Measurements from ENCODE around the gene P2RX4.
A peak's percentile ranks its signal among the peaks of the same experiment; 100 is the strongest.

Gene P2RX4

DNA sequence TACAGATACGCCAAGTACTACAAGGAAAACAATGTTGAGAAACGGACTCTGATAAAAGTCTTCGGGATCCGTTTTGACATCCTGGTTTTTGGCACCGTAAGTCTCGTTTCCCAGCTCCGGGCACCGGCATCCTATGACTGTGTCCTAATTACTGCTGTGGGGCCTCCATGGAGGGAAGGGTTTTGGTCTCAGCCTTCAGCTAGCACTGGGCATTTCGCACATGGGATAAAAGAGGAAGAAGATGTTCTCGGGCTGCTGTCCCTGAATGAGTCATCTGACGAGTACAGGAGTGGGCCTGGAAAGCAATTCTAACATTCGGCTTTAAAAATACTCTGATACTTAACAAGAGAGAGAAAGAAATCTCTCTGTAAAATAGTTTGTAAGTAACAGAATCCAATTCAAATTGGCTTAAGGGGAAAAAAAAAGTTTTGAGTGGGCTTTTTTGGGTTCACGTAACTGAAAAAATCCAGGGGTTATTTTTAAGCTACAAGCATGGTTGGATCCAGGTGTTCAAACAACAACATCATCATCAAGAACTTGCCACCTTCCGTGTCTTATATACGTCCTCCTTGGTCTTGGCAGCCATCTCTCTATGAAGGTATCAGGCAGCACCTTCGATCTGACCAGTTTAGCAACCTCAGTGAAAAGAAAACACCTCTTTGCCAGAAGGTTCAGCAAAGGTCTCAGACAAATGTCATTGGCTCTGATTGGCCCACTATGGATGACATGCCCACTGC lies 34.4 kb upstream of the P2RX4 start:
- TF ChIP-seq, protein P1, sequence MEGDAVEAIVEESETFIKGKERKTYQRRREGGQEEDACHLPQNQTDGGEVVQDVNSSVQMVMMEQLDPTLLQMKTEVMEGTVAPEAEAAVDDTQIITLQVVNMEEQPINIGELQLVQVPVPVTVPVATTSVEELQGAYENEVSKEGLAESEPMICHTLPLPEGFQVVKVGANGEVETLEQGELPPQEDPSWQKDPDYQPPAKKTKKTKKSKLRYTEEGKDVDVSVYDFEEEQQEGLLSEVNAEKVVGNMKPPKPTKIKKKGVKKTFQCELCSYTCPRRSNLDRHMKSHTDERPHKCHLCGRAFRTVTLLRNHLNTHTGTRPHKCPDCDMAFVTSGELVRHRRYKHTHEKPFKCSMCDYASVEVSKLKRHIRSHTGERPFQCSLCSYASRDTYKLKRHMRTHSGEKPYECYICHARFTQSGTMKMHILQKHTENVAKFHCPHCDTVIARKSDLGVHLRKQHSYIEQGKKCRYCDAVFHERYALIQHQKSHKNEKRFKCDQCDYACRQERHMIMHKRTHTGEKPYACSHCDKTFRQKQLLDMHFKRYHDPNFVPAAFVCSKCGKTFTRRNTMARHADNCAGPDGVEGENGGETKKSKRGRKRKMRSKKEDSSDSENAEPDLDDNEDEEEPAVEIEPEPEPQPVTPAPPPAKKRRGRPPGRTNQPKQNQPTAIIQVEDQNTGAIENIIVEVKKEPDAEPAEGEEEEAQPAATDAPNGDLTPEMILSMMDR (IDR thresholded peaks at IDR 0.05; ENCODE audit: low read depth, low read length), result no peak
- TF ChIP-seq, protein P2, sequence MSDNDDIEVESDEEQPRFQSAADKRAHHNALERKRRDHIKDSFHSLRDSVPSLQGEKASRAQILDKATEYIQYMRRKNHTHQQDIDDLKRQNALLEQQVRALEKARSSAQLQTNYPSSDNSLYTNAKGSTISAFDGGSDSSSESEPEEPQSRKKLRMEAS (IDR thresholded peaks at IDR 0.05; ENCODE audit: low read depth, low read length), result peak; percentile 83
- TF ChIP-seq POLR2A (IDR thresholded peaks at IDR 0.05; ENCODE audit: extremely low read depth, insufficient read length) (no peak), MYC (IDR thresholded peaks at IDR 0.05; ENCODE audit: low read depth, low read length) (peak; percentile 85)
- peak; percentile 92 for DNase-seq (ENCODE audit: low read depth)
- H3K4me3 ChIP-seq (ENCODE audit: low read depth, low read length), result no peak overlapping the region

DNA sequence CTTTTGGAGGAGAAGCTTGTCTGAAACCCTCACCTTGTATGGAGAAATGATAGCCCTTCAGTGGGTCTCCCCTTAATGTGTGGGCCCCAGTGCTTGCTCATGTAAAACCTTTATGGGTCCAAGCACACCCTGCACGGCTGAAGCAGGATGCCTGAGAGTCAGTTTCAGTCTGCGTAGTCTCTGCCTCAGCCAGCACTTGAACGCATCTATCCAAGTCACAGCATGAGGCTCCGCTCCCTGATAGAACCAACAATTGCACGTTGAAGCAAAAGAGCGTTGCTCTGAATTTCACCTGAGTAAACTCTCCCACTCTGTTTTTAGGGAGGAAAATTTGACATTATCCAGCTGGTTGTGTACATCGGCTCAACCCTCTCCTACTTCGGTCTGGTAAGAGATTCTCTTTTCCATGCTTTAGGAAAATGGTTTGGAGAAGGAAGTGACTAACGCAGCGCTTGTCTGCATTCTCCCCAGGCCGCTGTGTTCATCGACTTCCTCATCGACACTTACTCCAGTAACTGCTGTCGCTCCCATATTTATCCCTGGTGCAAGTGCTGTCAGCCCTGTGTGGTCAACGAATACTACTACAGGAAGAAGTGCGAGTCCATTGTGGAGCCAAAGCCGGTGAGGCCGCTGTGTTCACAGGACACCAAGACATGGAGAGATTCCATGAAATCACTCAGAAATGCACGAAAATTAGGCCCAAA lies 33.0 kb upstream of the P2RX4 start:
- H3K4me3 ChIP-seq (ENCODE audit: low read depth, low read length), result no peak overlapping the region
- no peak for TF ChIP-seq MYC (IDR thresholded peaks at IDR 0.05; ENCODE audit: low read depth, low read length)
- TF ChIP-seq, protein P1 (IDR thresholded peaks at IDR 0.05; ENCODE audit: low read depth, low read length), result no peak
- TF ChIP-seq, protein P2 (IDR thresholded peaks at IDR 0.05; ENCODE audit: low read depth, low read length), result no peak
- no peak for TF ChIP-seq POLR2A (IDR thresholded peaks at IDR 0.05; ENCODE audit: extremely low read depth, insufficient read length)
- DNase-seq (ENCODE audit: low read depth), result peak; percentile 28

DNA sequence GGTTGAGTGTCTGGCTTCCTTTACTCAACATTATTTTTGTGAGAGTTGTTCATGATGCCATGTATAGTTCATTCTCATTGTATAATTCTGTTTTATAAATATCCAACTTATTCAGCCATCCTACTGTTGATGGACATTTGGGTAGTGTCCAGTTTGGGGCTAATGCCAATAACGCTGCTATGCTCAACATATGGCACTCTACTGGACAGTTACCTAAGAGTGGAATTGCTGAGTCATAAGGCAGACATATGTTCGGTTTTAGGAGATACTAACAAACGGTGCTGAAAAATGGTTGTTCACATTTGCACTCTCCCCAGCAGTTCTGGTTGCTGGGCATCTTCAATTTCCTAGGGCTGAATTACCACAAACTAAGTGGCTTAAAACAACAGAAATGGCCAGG lies 28.7 kb upstream of the P2RX4 start:
- DNase-seq (ENCODE audit: low read depth), result peak; percentile 41

DNA sequence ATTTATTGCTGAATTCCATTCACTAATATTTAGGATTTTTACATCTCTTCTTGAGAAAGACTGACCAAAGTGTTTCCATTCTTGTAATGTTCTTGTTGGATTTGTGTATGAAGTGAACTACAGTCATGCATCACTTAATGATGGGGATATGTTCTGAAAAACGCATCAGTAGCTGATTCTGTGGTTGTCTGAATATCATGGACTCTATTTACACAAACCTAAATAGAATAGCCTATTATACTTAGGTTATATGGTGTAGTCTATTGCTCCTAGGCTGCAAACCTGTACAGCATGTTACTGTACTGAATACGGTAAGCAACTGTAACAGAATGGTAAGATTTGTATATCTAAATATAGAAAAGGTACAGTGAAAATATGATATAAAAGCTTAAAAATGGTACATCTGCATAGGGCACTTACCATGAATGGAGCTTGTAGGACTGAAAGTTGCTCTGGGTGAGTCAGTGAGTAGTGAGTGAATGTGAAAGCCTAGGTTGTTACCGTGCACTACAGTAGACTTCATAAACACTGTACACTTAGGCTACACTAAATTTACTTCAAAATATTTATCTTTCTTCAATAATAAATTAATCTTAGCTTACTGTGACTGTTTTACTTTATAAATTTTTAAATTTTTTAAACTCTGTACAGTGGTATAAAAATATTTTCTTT lies 27.6 kb upstream of the P2RX4 start:
- no peak overlapping the region for H3K4me3 ChIP-seq (ENCODE audit: low read depth, low read length)
- no peak for DNase-seq (ENCODE audit: low read depth)
- TF ChIP-seq MYC (IDR thresholded peaks at IDR 0.05; ENCODE audit: low read depth, low read length), result no peak
- TF ChIP-seq POLR2A (IDR thresholded peaks at IDR 0.05; ENCODE audit: extremely low read depth, insufficient read length), result no peak
- TF ChIP-seq, protein P1 (IDR thresholded peaks at IDR 0.05; ENCODE audit: low read depth, low read length), result no peak
- TF ChIP-seq, protein P2 (IDR thresholded peaks at IDR 0.05; ENCODE audit: low read depth, low read length), result no peak

More for the DNA sequence above, 28.7 kb upstream of the P2RX4 start:
- H3K4me3 ChIP-seq (ENCODE audit: low read depth, low read length), result no peak overlapping the region
- TF ChIP-seq, protein P2 (IDR thresholded peaks at IDR 0.05; ENCODE audit: low read depth, low read length), result no peak
- TF ChIP-seq MYC (IDR thresholded peaks at IDR 0.05; ENCODE audit: low read depth, low read length) (no peak), POLR2A (IDR thresholded peaks at IDR 0.05; ENCODE audit: extremely low read depth, insufficient read length) (no peak)
- TF ChIP-seq, protein P1 (IDR thresholded peaks at IDR 0.05; ENCODE audit: low read depth, low read length), result no peak

DNA sequence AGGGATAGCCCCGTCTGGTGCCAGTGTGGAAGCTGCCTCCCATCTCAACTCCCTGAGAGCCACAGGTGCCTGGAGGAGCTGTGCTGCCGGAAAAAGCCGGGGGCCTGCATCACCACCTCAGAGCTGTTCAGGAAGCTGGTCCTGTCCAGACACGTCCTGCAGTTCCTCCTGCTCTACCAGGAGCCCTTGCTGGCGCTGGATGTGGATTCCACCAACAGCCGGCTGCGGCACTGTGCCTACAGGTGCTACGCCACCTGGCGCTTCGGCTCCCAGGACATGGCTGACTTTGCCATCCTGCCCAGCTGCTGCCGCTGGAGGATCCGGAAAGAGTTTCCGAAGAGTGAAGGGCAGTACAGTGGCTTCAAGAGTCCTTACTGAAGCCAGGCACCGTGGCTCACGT lies 25.5 kb upstream of the P2RX4 start:
- TF ChIP-seq, protein P1 (IDR thresholded peaks at IDR 0.05; ENCODE audit: low read depth, low read length), result no peak
- TF ChIP-seq MYC (IDR thresholded peaks at IDR 0.05; ENCODE audit: low read depth, low read length) (no peak), POLR2A (IDR thresholded peaks at IDR 0.05; ENCODE audit: extremely low read depth, insufficient read length) (no peak)
- TF ChIP-seq, protein P2 (IDR thresholded peaks at IDR 0.05; ENCODE audit: low read depth, low read length), result no peak
- DNase-seq (ENCODE audit: low read depth), result no peak
- no peak overlapping the region for H3K4me3 ChIP-seq (ENCODE audit: low read depth, low read length)

Measured in NB4 (cell line).